Measurements from ENCODE around the gene SLC25A12.

SLC25A12 gene

GRCh38 chr2:171804456-171804855, 89.6 kb downstream of the SLC25A12 start (continued):
- no peak for TF ChIP-seq GLIS3 (CRISPR knock-in tag; IDR thresholded peaks at IDR 0.05)

DNA sequence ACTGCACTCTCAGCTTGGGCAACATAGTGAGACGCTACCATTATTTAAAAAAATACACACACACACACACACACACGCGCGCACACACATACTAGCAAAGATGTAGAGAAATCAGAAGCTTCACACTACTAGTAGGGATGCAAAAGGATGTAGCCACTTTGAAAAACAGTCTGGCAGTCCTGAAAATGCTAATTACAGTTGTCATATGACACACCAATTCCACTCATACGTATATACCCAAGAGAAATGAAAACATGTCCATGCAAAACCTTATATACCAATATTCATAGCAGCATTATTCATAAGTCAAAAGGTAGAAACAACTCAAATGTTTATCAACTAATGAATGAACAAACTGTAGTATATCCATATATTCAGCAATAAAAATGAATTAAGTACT, 90.3 kb downstream of the SLC25A12 start:
- TF ChIP-seq ZNF565 (CRISPR knock-in tag; conservative IDR thresholded peaks at IDR 0.05; ENCODE audit: low read depth) = no peak
- no peak for TF ChIP-seq POU6F1 (CRISPR knock-in tag; IDR thresholded peaks at IDR 0.05; ENCODE audit: borderline replicate concordance, low read depth)
- no peak for TF ChIP-seq RARB (CRISPR knock-in tag; IDR thresholded peaks at IDR 0.05)
- TF ChIP-seq ZFP3 (CRISPR knock-in tag; IDR thresholded peaks at IDR 0.05) = no peak
- no peak for TF ChIP-seq SNAI2 (CRISPR knock-in tag; IDR thresholded peaks at IDR 0.05)
- TF ChIP-seq ZNF8 (CRISPR knock-in tag; IDR thresholded peaks at IDR 0.05) = no peak
- no peak for TF ChIP-seq BACH2 (CRISPR knock-in tag; IDR thresholded peaks at IDR 0.05; ENCODE audit: borderline replicate concordance)
- no peak for TF ChIP-seq OSR1 (CRISPR knock-in tag; IDR thresholded peaks at IDR 0.05)
- no peak for TF ChIP-seq ZNF70 (CRISPR knock-in tag; IDR thresholded peaks at IDR 0.05)
- TF ChIP-seq ARNTL (CRISPR knock-in tag; IDR thresholded peaks at IDR 0.05; ENCODE audit: borderline replicate concordance, low read depth) = no peak
- no peak for TF ChIP-seq CSDC2 (CRISPR knock-in tag; IDR thresholded peaks at IDR 0.05)
- TF ChIP-seq TOX (CRISPR knock-in tag; IDR thresholded peaks at IDR 0.05; ENCODE audit: borderline replicate concordance) = no peak
- no peak for TF ChIP-seq GLIS3 (CRISPR knock-in tag; IDR thresholded peaks at IDR 0.05)
- TF ChIP-seq, protein P1, sequence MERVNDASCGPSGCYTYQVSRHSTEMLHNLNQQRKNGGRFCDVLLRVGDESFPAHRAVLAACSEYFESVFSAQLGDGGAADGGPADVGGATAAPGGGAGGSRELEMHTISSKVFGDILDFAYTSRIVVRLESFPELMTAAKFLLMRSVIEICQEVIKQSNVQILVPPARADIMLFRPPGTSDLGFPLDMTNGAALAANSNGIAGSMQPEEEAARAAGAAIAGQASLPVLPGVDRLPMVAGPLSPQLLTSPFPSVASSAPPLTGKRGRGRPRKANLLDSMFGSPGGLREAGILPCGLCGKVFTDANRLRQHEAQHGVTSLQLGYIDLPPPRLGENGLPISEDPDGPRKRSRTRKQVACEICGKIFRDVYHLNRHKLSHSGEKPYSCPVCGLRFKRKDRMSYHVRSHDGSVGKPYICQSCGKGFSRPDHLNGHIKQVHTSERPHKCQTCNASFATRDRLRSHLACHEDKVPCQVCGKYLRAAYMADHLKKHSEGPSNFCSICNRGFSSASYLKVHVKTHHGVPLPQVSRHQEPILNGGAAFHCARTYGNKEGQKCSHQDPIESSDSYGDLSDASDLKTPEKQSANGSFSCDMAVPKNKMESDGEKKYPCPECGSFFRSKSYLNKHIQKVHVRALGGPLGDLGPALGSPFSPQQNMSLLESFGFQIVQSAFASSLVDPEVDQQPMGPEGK (CRISPR knock-in tag; IDR thresholded peaks at IDR 0.05; ENCODE audit: borderline replicate concordance) = no peak
- no peak for TF ChIP-seq CSRNP3 (CRISPR knock-in tag; IDR thresholded peaks at IDR 0.05)
- TF ChIP-seq ESRRG (CRISPR knock-in tag; IDR thresholded peaks at IDR 0.05) = no peak
- TF ChIP-seq, protein P2, sequence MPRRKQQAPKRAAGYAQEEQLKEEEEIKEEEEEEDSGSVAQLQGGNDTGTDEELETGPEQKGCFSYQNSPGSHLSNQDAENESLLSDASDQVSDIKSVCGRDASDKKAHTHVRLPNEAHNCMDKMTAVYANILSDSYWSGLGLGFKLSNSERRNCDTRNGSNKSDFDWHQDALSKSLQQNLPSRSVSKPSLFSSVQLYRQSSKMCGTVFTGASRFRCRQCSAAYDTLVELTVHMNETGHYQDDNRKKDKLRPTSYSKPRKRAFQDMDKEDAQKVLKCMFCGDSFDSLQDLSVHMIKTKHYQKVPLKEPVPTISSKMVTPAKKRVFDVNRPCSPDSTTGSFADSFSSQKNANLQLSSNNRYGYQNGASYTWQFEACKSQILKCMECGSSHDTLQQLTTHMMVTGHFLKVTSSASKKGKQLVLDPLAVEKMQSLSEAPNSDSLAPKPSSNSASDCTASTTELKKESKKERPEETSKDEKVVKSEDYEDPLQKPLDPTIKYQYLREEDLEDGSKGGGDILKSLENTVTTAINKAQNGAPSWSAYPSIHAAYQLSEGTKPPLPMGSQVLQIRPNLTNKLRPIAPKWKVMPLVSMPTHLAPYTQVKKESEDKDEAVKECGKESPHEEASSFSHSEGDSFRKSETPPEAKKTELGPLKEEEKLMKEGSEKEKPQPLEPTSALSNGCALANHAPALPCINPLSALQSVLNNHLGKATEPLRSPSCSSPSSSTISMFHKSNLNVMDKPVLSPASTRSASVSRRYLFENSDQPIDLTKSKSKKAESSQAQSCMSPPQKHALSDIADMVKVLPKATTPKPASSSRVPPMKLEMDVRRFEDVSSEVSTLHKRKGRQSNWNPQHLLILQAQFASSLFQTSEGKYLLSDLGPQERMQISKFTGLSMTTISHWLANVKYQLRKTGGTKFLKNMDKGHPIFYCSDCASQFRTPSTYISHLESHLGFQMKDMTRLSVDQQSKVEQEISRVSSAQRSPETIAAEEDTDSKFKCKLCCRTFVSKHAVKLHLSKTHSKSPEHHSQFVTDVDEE (CRISPR knock-in tag; IDR thresholded peaks at IDR 0.05) = no peak
- TF ChIP-seq TCF4 (CRISPR knock-in tag; IDR thresholded peaks at IDR 0.05; ENCODE audit: borderline replicate concordance) = no peak
- TF ChIP-seq, protein P3, sequence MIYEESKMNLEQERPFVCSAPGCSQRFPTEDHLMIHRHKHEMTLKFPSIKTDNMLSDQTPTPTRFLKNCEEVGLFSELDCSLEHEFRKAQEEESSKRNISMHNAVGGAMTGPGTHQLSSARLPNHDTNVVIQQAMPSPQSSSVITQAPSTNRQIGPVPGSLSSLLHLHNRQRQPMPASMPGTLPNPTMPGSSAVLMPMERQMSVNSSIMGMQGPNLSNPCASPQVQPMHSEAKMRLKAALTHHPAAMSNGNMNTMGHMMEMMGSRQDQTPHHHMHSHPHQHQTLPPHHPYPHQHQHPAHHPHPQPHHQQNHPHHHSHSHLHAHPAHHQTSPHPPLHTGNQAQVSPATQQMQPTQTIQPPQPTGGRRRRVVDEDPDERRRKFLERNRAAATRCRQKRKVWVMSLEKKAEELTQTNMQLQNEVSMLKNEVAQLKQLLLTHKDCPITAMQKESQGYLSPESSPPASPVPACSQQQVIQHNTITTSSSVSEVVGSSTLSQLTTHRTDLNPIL (CRISPR knock-in tag; IDR thresholded peaks at IDR 0.05; ENCODE audit: low read depth) = no peak
- no peak for TF ChIP-seq PPARA (CRISPR knock-in tag; IDR thresholded peaks at IDR 0.05; ENCODE audit: borderline replicate concordance)
- ATAC-seq = no peak

- ATAC-seq = no peak
- TF ChIP-seq TOX (CRISPR knock-in tag; IDR thresholded peaks at IDR 0.05; ENCODE audit: borderline replicate concordance) (no peak), POU6F1 (CRISPR knock-in tag; IDR thresholded peaks at IDR 0.05; ENCODE audit: borderline replicate concordance, low read depth) (no peak), BACH2 (CRISPR knock-in tag; IDR thresholded peaks at IDR 0.05; ENCODE audit: borderline replicate concordance) (no peak), ISL1 (CRISPR knock-in tag; IDR thresholded peaks at IDR 0.05) (no peak), TCF4 (CRISPR knock-in tag; IDR thresholded peaks at IDR 0.05; ENCODE audit: borderline replicate concordance) (no peak), CSDC2 (CRISPR knock-in tag; IDR thresholded peaks at IDR 0.05) (no peak), SNAI2 (CRISPR knock-in tag; IDR thresholded peaks at IDR 0.05) (no peak)
These were observed 93.4 kb downstream of the SLC25A12 start for GRCh38 chr2:171800639-171801038.

Measured in SK-N-SH treated with all-trans-retinoic acid at 6 μM for 48 hours (cell line).